Stimulated activated naive B cell treated with anti-CD40 and anti-IgM and Interleukin-4, amounts not matched to agents 10 μg/mL and 1 μg/mL and 100 μg/mL, for 72 hours (primary cell): ENCODE measurements around the gene TMEM101.
"Not testable (repeated sequence)": the region's sequence is repeated elsewhere in the genome, so short reads cannot be mapped to it uniquely, and the experiment has no call there.

Experiments used
- ATAC-seq, 2 donors: fragments of 150-1000 bp; cut with Tn5 transposase; replicated peaks; 2 replicates each; pipeline ENCODE4 v1.10.0; 2021; ENCODE audit warnings: moderate library complexity in 1 of 2
- DNase-seq: peaks from one replicate; pipeline ENCODE4 v3.0.0; 2021
- H3K27ac Mint-ChIP-seq: one replicate; pipeline ENCODE4 v1.8.0; 2022; ENCODE audit warnings: mild to moderate bottlenecking, mixed read lengths
- H3K27me3 Mint-ChIP-seq, 2 donors: one replicate each; pipeline ENCODE4 v1.8.0; 2022; ENCODE audit warnings: mixed read lengths in 2 of 2
- H3K36me3 Mint-ChIP-seq, 2 donors: one replicate each; pipeline ENCODE4 v1.8.0; 2022; ENCODE audit warnings: mixed read lengths in 2 of 2, mild to moderate bottlenecking in 1 of 2
- H3K4me1 Mint-ChIP-seq, 2 donors: one replicate each; pipeline ENCODE4 v1.8.0; 2022; ENCODE audit warnings: mixed read lengths in 2 of 2, mild to moderate bottlenecking in 1 of 2
- H3K4me3 Mint-ChIP-seq, 2 donors: one replicate each; pipeline ENCODE4 v1.8.0; 2022; ENCODE audit warnings: mild to moderate bottlenecking in 2 of 2, mixed read lengths in 2 of 2, moderate library complexity in 1 of 2
- H3K9me3 Mint-ChIP-seq, 2 donors: one replicate each; pipeline ENCODE4 v1.8.0; 2022; ENCODE audit warnings: mixed read lengths in 2 of 2, mild to moderate bottlenecking in 1 of 2

TMEM101 gene

DNA sequence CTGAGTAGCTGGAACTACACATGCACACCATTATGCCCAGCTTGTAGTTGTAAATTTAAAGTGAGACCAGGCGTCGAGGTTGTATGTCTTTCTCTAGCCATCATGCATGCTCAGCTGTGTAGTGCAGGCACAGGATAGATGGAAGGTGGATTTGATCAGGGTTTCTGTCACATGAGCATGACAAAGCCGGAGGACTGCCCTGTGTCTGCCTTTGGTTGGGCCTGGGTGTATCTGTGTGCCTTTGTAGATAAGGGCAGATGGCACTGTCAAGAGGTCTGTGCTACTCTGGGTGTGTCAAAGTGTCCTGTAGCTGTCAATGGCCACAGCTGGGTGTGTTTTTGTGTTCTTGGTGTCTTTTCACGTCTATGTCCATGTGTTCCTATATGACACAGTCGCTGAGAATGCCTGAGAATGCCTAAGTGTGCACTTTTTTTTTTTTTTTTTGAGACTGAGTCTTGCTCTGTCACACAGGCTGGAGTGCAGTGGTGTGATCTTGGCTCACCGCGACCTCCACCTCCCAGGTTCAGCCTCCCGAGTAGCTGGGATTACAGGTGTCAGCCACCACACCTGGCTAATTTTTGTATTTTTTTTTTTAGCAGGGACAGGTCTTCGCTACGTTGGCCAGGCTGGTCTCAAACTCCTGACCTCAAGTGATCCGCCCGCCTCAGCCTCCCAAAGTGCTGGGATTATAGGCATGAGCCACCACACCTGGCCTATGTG, 14.5 kb downstream of the TMEM101 start:
- ATAC-seq, result no peak
- H3K36me3 Mint-ChIP-seq, result no peaks in the 10 kb centered on the region
- no peak overlapping the region for H3K27ac Mint-ChIP-seq
- H3K4me3 Mint-ChIP-seq, result no peak overlapping the region
- DNase-seq, result no peak
- H3K27me3 Mint-ChIP-seq, result peaks cover 28 to 36% of the 10 kb centered on the region in 2 donors
- H3K4me1 Mint-ChIP-seq, result peaks cover 3 to 6% of the 10 kb centered on the region in 2 donors
- no peaks in the 10 kb centered on the region for H3K9me3 Mint-ChIP-seq

GRCh38 chr17:43999024-43999423, 15.7 kb downstream of the TMEM101 start:
- H3K27ac Mint-ChIP-seq, result no peak overlapping the region
- peaks cover 27 to 28% of the 10 kb centered on the region in 2 donors for H3K27me3 Mint-ChIP-seq
- H3K4me1 Mint-ChIP-seq, result peaks cover 1 to 13% of the 10 kb centered on the region in 2 donors
- ATAC-seq (no peak), DNase-seq (no peak)
- no peaks in the 10 kb centered on the region for H3K36me3 Mint-ChIP-seq
- H3K9me3 Mint-ChIP-seq, result no peaks in the 10 kb centered on the region
- no peak overlapping the region for H3K4me3 Mint-ChIP-seq

GRCh38 chr17:43998552-43998951, 16.2 kb downstream of the TMEM101 start:
- no peak overlapping the region for H3K4me3 Mint-ChIP-seq
- peaks cover 1 to 13% of the 10 kb centered on the region in 2 donors for H3K4me1 Mint-ChIP-seq
- peaks cover 25 to 28% of the 10 kb centered on the region in 2 donors for H3K27me3 Mint-ChIP-seq
- H3K27ac Mint-ChIP-seq, result no peak overlapping the region
- DNase-seq (no peak), ATAC-seq (no peak)
- H3K9me3 Mint-ChIP-seq, result no peaks in the 10 kb centered on the region
- H3K36me3 Mint-ChIP-seq, result no peaks in the 10 kb centered on the region

DNA sequence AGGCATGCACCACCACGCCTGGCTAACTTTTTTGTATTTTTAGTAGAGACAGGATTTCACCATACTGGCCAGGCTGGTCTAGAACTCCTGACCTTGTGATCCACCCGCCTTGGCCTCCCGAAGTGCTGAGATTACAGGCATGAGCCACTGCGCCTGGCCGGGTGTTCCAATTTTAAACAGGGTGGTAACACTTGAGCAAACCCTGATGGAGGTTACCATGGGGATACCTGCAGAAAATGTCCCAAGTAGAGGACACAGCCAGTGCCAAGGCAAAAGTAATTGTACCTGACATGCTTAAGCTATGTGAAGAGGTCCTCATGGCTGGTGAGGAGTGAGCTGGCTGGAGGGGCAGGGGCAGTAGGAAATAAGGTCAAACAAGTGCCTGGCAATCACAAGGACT, 17.6 kb downstream of the TMEM101 start:
- not testable (repeated sequence) for DNase-seq, H3K9me3 Mint-ChIP-seq, H3K4me3 Mint-ChIP-seq, H3K36me3 Mint-ChIP-seq, H3K27ac Mint-ChIP-seq, ATAC-seq
- H3K4me1 Mint-ChIP-seq, result peaks cover 1 to 13% of the 10 kb centered on the region in 2 donors
- peaks cover 23 to 28% of the 10 kb centered on the region in 2 donors for H3K27me3 Mint-ChIP-seq

GRCh38 chr17:43995150-43995471, 19.7 kb downstream of the TMEM101 start:
- ATAC-seq (no peak), DNase-seq (no peak)
- Mint-ChIP-seq H3K27me3 (peaks cover 20 to 26% of the 10 kb centered on the region in 2 donors), H3K4me1 (peaks cover 1 to 13% of the 10 kb centered on the region in 2 donors), H3K9me3 (no peaks in the 10 kb centered on the region), H3K36me3 (no peaks in the 10 kb centered on the region), H3K27ac (no peak overlapping the region), H3K4me3 (peak overlapping the region; percentile 56 to 66)

- H3K4me3 Mint-ChIP-seq, result peak overlapping the region; percentile 56 to 66
- no peak overlapping the region for H3K27ac Mint-ChIP-seq
- H3K4me1 Mint-ChIP-seq, result peaks cover 1 to 13% of the 10 kb centered on the region in 2 donors
- no peaks in the 10 kb centered on the region for H3K36me3 Mint-ChIP-seq
- DNase-seq (peak; percentile 52), ATAC-seq (peak; percentile 85 to 93)
- peaks cover 18 to 26% of the 10 kb centered on the region in 2 donors for H3K27me3 Mint-ChIP-seq
- no peaks in the 10 kb centered on the region for H3K9me3 Mint-ChIP-seq
Measured at GRCh38 chr17:43994272-43995149, 20.3 kb downstream of the TMEM101 start.

GRCh38 chr17:43992641-43993040, 22.1 kb downstream of the TMEM101 start:
- Mint-ChIP-seq H3K4me3 (no peak overlapping the region), H3K4me1 (peaks cover 1 to 13% of the 10 kb centered on the region in 2 donors), H3K9me3 (no peaks in the 10 kb centered on the region), H3K27me3 (peaks cover 18 to 26% of the 10 kb centered on the region in 2 donors), H3K27ac (no peak overlapping the region), H3K36me3 (no peaks in the 10 kb centered on the region)
- ATAC-seq, result no peak
- no peak for DNase-seq

DNA sequence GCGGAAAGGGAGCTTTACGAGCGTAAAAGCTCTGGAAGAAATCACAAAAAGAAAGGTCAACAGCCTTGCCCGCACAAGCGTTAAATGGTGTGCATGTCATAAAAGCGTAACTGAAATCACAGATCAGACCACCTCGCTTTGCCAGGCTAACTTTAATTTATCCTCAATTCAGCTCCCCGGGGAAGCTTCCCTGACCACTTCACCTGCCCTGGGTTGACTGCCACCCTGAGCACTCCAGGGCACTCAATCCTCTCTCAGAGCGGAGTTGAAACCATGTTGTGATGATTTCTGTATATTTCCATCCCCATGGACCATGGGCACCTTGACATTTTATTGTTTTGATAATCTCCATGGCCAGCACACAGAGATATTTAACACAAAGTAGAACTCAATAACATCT, 26.5 kb downstream of the TMEM101 start:
- Mint-ChIP-seq H3K27me3 (peaks cover 44 to 45% of the 10 kb centered on the region in 2 donors), H3K36me3 (no peaks in the 10 kb centered on the region), H3K27ac (no peak overlapping the region), H3K4me1 (peaks cover 0 to 4% of the 10 kb centered on the region in 2 donors), H3K4me3 (no peak overlapping the region), H3K9me3 (no peaks in the 10 kb centered on the region)
- DNase-seq (no peak), ATAC-seq (no peak)

- no peak overlapping the region for H3K4me3 Mint-ChIP-seq
Measured at GRCh38 chr17:43987131-43988021, 27.4 kb downstream of the TMEM101 start.

DNA sequence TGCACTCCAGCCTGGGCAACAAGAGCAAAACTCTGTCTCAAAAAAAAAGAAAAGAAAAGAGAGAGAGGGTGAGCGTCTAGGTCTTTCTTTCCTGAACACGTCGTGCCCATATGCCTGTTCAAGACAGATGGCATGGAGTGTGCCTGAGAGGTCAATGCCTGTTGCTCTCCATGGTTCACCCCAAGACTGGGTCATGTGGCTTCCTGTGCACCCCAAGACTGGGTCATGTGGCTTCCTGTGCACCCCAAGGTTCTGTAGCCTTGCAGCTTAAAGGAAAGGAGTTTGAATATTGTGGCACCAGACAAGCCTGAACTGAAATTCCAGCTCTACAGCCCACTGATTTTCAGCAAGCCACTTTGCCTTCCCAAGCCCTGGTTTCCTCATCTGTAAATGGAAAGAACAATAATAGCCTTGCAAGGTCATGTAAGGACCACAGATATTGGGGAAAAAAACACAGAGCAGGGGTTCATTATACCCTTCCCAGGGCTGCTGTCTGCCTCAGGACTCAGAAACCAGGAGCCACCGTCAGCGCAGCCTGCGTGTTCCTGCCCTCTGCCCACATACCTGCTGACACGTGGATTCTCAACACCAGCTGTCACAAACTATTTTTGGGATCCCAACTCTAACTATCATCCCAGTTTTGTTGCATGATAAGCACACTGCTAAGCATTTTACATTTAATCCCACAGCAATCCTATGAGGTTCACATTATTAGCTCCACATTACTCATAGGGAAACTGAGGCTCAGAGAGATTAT, 28.4 kb downstream of the TMEM101 start:
- ATAC-seq (no peak), DNase-seq (no peak)
- H3K9me3 Mint-ChIP-seq, result no peaks in the 10 kb centered on the region
- no peak overlapping the region for H3K4me3 Mint-ChIP-seq
- no peaks in the 10 kb centered on the region for H3K36me3 Mint-ChIP-seq
- H3K27ac Mint-ChIP-seq, result no peak overlapping the region
- peaks cover 0 to 5% of the 10 kb centered on the region in 2 donors for H3K4me1 Mint-ChIP-seq
- peaks cover 60 to 62% of the 10 kb centered on the region in 2 donors for H3K27me3 Mint-ChIP-seq

More at GRCh38 chr17:43987131-43988021, 27.4 kb downstream of the TMEM101 start:
- DNase-seq (no peak), ATAC-seq (no peak)
- no peaks in the 10 kb centered on the region for H3K36me3 Mint-ChIP-seq
- peak overlapping the region; percentile 4 for H3K27ac Mint-ChIP-seq
- no peaks in the 10 kb centered on the region for H3K9me3 Mint-ChIP-seq
- peaks cover 54% of the 10 kb centered on the region in 2 donors for H3K27me3 Mint-ChIP-seq
- H3K4me1 Mint-ChIP-seq, result peaks cover 0 to 5% of the 10 kb centered on the region in 2 donors

DNA sequence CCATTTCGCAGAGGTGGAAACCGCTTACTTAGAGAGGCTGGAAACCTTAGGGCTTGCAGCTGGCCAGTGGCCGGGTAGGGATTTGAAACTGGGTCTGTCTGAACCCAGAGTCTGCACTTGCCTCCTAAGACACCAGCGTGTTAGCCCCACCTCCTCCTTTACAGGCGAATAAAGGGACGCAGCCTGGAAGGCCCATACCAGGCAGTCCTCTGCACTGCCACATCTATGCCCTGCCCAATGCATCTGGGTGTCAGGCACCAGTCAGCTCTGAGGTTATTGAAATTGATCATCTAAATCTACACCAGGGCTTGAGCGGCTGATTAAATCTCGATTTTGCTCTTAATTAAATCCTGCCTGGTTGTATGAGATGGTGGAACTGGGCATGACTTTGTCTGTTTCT, 30.2 kb downstream of the TMEM101 start:
- Mint-ChIP-seq H3K9me3 (no peaks in the 10 kb centered on the region), H3K4me3 (peak overlapping the region; percentile 32 to 64), H3K36me3 (no peaks in the 10 kb centered on the region), H3K27ac (no peak overlapping the region), H3K27me3 (peaks cover 68 to 69% of the 10 kb centered on the region in 2 donors), H3K4me1 (peaks cover 0 to 5% of the 10 kb centered on the region in 2 donors)
- ATAC-seq (no peak), DNase-seq (no peak)

- Mint-ChIP-seq H3K36me3 (no peaks in the 10 kb centered on the region), H3K9me3 (no peaks in the 10 kb centered on the region), H3K4me3 (peak overlapping the region; percentile 62 to 64), H3K27me3 (peaks cover 67 to 72% of the 10 kb centered on the region in 2 donors), H3K27ac (no peak overlapping the region), H3K4me1 (peaks cover 0 to 5% of the 10 kb centered on the region in 2 donors)
- DNase-seq (no peak), ATAC-seq (peak; percentile 31 to 34)
Measured at GRCh38 chr17:43983515-43984411, 31.0 kb downstream of the TMEM101 start.

- Mint-ChIP-seq H3K27me3 (peaks cover 63 to 72% of the 10 kb centered on the region in 2 donors), H3K9me3 (no peaks in the 10 kb centered on the region), H3K4me1 (peaks cover 0 to 5% of the 10 kb centered on the region in 2 donors), H3K27ac (no peak overlapping the region), H3K4me3 (no peak overlapping the region), H3K36me3 (no peaks in the 10 kb centered on the region)
- DNase-seq (no peak), ATAC-seq (no peak)
Measured at GRCh38 chr17:43983196-43983514, 31.6 kb downstream of the TMEM101 start.
